BLaER1 treated with 17β-estradiol and CSF1 and Interleukin-3, amounts not matched to agents 10 nM and 100 nM (cell line): ENCODE data around the gene SHF.

Experiments used
- H3K27ac ChIP-seq, 11 experiments: shearing (Covaris generic); formaldehyde crosslinking; 2 replicates each; pipeline ENCODE4 v1.8.1; 2022
- H3K27me3 ChIP-seq, 11 experiments: shearing (Covaris generic); formaldehyde crosslinking; 2 replicates each; pipeline ENCODE4 v1.8.1; 2022
- H3K36me3 ChIP-seq, 11 experiments: shearing (Covaris generic); formaldehyde crosslinking; 2 replicates each; pipeline ENCODE4 v1.8.1; 2022
- H3K4me1 ChIP-seq, 10 experiments: shearing (Covaris generic); formaldehyde crosslinking; 2 replicates each; pipeline ENCODE4 v1.8.1; 2022
- H3K4me2 ChIP-seq, 11 experiments: shearing (Covaris generic); formaldehyde crosslinking; 2 replicates each; pipeline ENCODE4 v1.8.1; 2022
- H3K4me3 ChIP-seq, 10 experiments: shearing (Covaris generic); formaldehyde crosslinking; 2 replicates each; pipeline ENCODE4 v1.8.1; 2022
- H3K9ac ChIP-seq, 11 experiments: shearing (Covaris generic); formaldehyde crosslinking; 2 replicates each; pipeline ENCODE4 v1.8.1; 2022
- H3K9me3 ChIP-seq, 11 experiments: shearing (Covaris generic); formaldehyde crosslinking; replicated peaks in 1 of 11; 2 replicates each; pipeline ENCODE4 v1.8.1; 2022
- H4K20me1 ChIP-seq, 11 experiments: shearing (Covaris generic); formaldehyde crosslinking; 2 replicates each; pipeline ENCODE4 v1.8.1; 2022
- Cebpa-rat ChIP-seq, 11 experiments: shearing (Covaris generic); IDR thresholded peaks; 2 replicates each; pipeline ENCODE4 v1.8.1; 2022

SHF gene

DNA sequence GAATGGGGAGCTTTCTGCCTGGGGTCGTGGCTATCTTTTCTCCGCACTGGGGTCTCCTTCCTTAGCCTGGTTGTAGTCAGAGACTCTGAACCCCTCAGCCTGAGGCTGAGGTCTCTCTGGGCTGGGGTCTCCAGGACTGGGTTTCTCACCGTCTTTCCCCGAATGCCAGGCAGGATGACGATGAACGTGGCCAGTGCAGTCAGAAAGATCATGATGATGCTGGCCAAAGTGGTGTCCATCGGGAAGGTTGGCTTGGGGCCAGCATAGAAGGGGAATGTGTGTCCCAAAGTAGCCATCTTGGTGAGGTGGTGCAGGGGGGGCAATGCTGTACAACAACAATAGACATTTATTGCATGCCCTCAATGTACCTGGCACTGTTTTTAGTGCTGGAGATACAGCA is 65.0 kb downstream of the SHF start:
- Histone ChIP-seq H3K4me3 (no peak overlapping the region), H3K27me3 (peaks cover 2 to 4% (median 3%) of the 10 kb centered on the region in 11 experiments)
- no peak for TF ChIP-seq Cebpa-rat (IDR thresholded peaks at IDR 0.05)

DNA sequence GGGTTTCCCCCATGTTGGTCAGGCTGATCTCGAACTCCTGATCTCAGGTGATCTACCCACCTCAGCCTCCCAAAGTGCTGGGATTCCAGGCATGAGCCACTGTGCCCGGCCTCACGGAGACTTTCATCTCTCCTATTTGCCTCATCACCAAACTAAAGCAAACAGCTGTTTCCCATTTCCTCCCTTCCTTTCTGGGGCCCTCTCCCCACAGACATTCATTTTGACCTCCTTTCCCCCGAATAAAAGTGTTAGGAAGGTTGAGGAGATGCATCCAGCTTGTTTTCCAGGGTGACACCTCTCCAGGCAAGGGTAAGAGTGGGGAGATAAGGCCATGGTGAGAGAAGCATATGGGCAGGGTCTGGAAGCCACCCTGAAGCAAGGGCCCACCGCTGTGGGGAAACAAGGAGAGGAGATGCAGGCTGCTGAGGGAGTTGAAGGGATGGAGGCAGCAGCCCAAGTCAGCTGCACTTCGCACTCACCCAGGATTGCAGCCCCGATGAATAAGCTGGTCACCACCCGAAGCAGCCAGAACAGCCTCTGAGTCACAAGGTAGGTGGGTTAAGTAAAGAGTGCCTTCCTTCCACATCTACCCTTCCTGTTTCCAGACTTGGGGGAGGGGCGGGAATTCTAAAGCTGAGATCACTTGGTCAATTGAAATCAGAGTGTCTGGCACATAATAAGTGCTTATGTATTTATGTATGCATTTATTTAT is 65.9 kb downstream of the SHF start:
- Histone ChIP-seq H3K9me3 (no peaks in the 10 kb centered on the region), H3K4me3 (no peak overlapping the region), H3K4me1 (peaks cover 0 to 18% (median 7%) of the 10 kb centered on the region in 10 experiments; a peak in 9 of 20 replicates), H3K4me2 (peak overlapping the region in 5 of 11 experiments; percentile 8 to 83 (median 63); a peak in 10 of 22 replicates), H3K9ac (no peak overlapping the region), H3K36me3 (no peaks in the 10 kb centered on the region), H4K20me1 (0 out of 22 replicates have a peak, but pooled peaks cover 0 to 4% (median 0%) of the 10 kb centered on the region in 11 experiments), H3K27ac (no peak overlapping the region), H3K27me3 (peaks cover 11 to 12% (median 11%) of the 10 kb centered on the region in 11 experiments)
- no peak for TF ChIP-seq Cebpa-rat (IDR thresholded peaks at IDR 0.05)

More for the DNA sequence above, 65.0 kb downstream of the SHF start:
- Histone ChIP-seq H3K9me3 (no peaks in the 10 kb centered on the region), H3K36me3 (no peaks in the 10 kb centered on the region), H3K4me1 (peaks cover 0 to 18% (median 6%) of the 10 kb centered on the region in 10 experiments; a peak in 9 of 20 replicates), H3K27ac (no peak overlapping the region), H3K4me2 (peak overlapping the region in 2 of 11 experiments; percentile 63 to 67; a peak in 5 of 22 replicates), H4K20me1 (no peaks in the 10 kb centered on the region), H3K9ac (no peak overlapping the region)

DNA sequence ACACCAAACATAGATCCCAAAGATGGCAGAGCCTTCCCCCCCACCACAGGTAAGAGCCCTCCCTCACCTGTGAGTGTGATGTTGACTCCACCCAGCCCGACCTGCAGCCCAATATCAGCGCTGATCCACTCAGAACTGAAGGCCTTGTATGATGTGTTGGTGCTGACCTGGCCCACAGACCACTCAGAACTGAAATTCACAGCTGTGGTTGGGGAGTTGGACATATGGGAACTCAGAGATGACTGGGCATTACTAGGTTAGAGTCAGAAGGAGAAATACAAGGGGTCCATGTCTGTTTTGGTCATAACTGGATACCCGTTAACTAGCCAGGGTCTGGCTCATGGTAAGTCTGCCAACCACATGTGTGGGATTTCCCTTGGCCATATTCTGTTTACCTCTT is 66.7 kb downstream of the SHF start:
- Histone ChIP-seq H3K27ac (no peak overlapping the region), H3K9me3 (no peaks in the 10 kb centered on the region), H3K4me3 (no peak overlapping the region), H3K4me1 (peaks cover 0 to 18% (median 7%) of the 10 kb centered on the region in 10 experiments; a peak in 9 of 20 replicates), H3K4me2 (peak overlapping the region in 3 of 11 experiments; percentile 63 to 83 (median 67); a peak in 5 of 22 replicates), H3K9ac (no peak overlapping the region), H3K27me3 (peaks cover 19 to 21% (median 20%) of the 10 kb centered on the region in 11 experiments), H4K20me1 (0 out of 22 replicates have a peak, but pooled peaks cover 0 to 7% (median 0%) of the 10 kb centered on the region in 11 experiments), H3K36me3 (no peaks in the 10 kb centered on the region)
- no peak for TF ChIP-seq Cebpa-rat (IDR thresholded peaks at IDR 0.05)

DNA sequence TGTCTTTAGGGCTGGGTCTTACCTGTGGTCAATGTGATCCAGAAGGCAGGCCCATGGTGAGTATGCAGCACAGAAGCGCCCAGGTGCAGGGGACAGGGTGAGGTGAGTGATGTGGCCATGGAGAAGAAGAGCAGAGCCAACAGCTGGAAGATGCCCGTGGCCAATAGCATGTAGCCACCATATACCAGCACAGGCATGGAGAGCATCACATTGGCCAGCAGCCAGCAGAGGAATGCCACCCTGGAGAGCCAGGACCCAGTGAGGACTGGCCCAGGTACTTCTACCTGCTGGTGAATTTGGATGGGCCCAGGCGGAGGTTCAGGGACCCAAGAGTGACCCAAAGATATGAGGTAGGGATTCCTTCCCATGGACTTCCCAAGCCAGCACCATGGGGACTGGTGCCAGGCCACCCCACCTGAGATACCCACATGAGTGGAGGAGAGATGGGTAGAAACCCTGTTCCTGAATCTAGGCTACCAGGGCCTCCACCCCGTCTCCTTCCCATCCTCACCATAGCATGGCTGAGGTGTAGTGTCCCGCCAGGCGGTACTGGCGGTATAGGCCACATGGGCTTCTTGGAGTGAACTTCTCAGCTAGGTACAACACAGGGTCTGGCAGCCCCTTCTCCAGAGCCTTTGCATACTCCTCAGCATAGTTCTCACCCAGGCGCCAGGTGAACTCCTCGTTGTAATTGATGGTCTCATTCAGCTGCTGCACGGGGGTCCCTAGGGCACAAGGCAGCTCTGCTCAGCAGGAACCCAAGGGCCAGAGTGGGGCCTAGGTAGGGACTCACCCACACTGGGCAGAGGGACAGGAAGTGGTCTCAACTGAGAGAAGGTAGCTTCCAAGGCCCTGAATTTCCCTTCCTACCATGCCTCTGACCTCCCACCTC is 67.4 kb downstream of the SHF start:
- no peak overlapping the region for H3K27ac ChIP-seq
- H3K4me1 ChIP-seq = peaks cover 0 to 18% (median 7%) of the 10 kb centered on the region in 10 experiments; a peak in 9 of 20 replicates
- H3K9me3 ChIP-seq = no peaks in the 10 kb centered on the region
- no peaks in the 10 kb centered on the region for H3K36me3 ChIP-seq
- peaks cover 26 to 28% (median 27%) of the 10 kb centered on the region in 11 experiments for H3K27me3 ChIP-seq
- H4K20me1 ChIP-seq = 0 out of 22 replicates have a peak, but pooled peaks cover 0 to 7% (median 0%) of the 10 kb centered on the region in 11 experiments
- TF ChIP-seq Cebpa-rat (IDR thresholded peaks at IDR 0.05) = no peak
- peak overlapping the region in 1 of 11 experiments; percentile 83; a peak in 1 of 22 replicates for H3K4me2 ChIP-seq
- H3K9ac ChIP-seq = no peak overlapping the region
- H3K4me3 ChIP-seq = no peak overlapping the region

- Histone ChIP-seq H3K9me3 (peaks cover 0 to 9% (median 2%) of the 10 kb centered on the region in 11 experiments; a peak in 11 of 22 replicates), H4K20me1 (0 out of 22 replicates have a peak, but pooled peaks cover 0 to 7% (median 0%) of the 10 kb centered on the region in 11 experiments), H3K27ac (no peak overlapping the region), H3K4me3 (no peak overlapping the region), H3K27me3 (peaks cover 39 to 41% (median 40%) of the 10 kb centered on the region in 11 experiments), H3K36me3 (no peaks in the 10 kb centered on the region), H3K9ac (no peak overlapping the region), H3K4me1 (peaks cover 0 to 18% (median 7%) of the 10 kb centered on the region in 10 experiments; a peak in 9 of 20 replicates), H3K4me2 (no peak overlapping the region)
- TF ChIP-seq Cebpa-rat (IDR thresholded peaks at IDR 0.05) = no peak
Observed at GRCh38 chr15:45118996-45119395, 68.8 kb downstream of the SHF start.

GRCh38 chr15:45118131-45118588 is 69.6 kb downstream of the SHF start:
- 0 out of 22 replicates have a peak, but pooled peaks cover 0 to 7% (median 0%) of the 10 kb centered on the region in 11 experiments for H4K20me1 ChIP-seq
- H3K36me3 ChIP-seq = no peaks in the 10 kb centered on the region
- peaks cover 0 to 18% (median 7%) of the 10 kb centered on the region in 10 experiments; a peak in 9 of 20 replicates for H3K4me1 ChIP-seq
- no peak for TF ChIP-seq Cebpa-rat (IDR thresholded peaks at IDR 0.05)
- no peak overlapping the region for H3K9ac ChIP-seq
- peak overlapping the region in 9 of 11 experiments; percentile 5 to 51 (median 39); a peak in 9 of 22 replicates for H3K4me2 ChIP-seq
- H3K4me3 ChIP-seq = no peak overlapping the region
- peaks cover 5 to 17% (median 11%) of the 10 kb centered on the region in 11 experiments; a peak in 21 of 22 replicates for H3K9me3 ChIP-seq
- H3K27me3 ChIP-seq = peaks cover 48 to 49% (median 48%) of the 10 kb centered on the region in 11 experiments
- H3K27ac ChIP-seq = no peak overlapping the region

DNA sequence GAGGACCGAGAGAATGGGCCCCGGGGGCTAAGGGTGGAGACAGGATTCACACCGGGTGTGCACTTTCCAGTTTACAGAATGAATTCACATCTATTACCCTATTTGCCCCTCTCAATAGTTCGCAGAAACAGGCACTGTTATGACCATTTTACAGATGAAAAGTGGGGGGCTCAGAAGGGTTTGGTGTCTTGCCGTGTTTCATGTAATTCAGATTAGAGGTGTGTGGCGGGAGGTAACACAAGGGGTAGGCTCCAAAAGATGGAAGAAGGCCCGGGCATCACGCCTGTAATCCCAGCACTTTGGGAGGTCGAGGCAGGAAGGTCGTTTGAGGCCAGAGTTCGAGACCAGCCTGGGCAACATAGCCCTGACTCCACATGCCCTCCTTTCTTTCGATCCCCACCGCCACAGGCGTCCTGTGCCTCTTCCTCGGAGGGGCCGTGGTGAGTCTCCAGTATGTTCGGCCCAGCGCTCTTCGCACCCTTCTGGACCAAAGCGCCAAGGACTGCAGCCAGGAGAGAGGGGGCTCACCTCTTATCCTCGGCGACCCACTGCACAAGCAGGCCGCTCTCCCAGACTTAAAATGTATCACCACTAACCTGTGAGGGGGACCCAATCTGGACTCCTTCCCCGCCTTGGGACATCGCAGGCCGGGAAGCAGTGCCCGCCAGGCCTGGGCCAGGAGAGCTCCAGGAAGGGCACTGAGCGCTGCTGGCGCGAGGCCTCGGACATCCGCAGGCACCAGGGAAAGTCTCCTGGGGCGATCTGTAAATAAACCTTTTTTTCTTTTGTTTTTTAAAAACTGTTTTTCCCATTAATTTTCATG is 70.2 kb downstream of the SHF start:
- H3K4me2 ChIP-seq = peak overlapping the region in 9 of 11 experiments; percentile 5 to 51 (median 39); a peak in 9 of 22 replicates
- H4K20me1 ChIP-seq = 0 out of 22 replicates have a peak, but pooled peaks cover 0 to 7% (median 0%) of the 10 kb centered on the region in 11 experiments
- no peak overlapping the region for H3K27ac ChIP-seq
- peaks cover 0 to 17% (median 7%) of the 10 kb centered on the region in 10 experiments; a peak in 9 of 20 replicates for H3K4me1 ChIP-seq
- H3K27me3 ChIP-seq = peaks cover 54 to 56% (median 55%) of the 10 kb centered on the region in 11 experiments
- no peak for TF ChIP-seq Cebpa-rat (IDR thresholded peaks at IDR 0.05)
- 0 out of 22 replicates have a peak, but pooled peaks cover 0 to 2% (median 0%) of the 10 kb centered on the region in 11 experiments for H3K36me3 ChIP-seq
- H3K9ac ChIP-seq = no peak overlapping the region
- H3K9me3 ChIP-seq = peaks cover 12 to 24% (median 17%) of the 10 kb centered on the region in 11 experiments
- H3K4me3 ChIP-seq = no peak overlapping the region
